ENCODE results near the gene ZNF282. TPM values are rescaled to one million over a fixed set of nuclear protein-coding genes. Genes with fewer than 3 reads are reported as not detected.
A peak's percentile ranks its signal among the peaks of the same experiment; 100 is the strongest.

Gene ZNF282
- total RNA-seq, 1 donor from 2014 or later: 28.1 TPM

DNA sequence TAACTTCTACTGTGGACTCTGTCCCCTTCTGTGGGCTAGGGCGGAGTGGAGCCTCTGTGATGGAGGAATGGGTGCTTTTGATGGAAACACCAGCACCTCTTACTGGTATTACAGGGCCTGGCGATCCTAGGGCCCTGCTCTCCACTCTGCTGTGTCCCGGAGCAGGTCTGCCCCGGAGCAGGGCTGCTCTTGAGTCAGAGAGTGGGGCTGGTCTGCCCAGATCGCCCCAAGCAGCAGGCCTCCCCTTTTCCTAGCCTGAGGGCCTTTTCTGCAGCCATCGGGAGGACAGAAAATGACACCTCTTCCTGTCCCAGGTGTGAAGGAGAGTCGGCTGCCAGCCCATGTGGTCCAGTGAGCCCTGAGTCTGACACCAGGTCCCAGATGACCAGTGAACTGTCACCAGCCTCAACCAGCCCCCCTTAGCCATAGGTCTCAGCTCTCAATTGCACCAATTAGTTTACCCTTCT is 1.4 kb downstream of the ZNF282 start:
- Histone ChIP-seq H3K4me3 (ENCODE audit: insufficient read depth, low read depth, low read length) (peak overlapping the region; percentile 86), H3K79me2 (ENCODE audit: insufficient read depth, low read length) (peaks cover 51% of the 10 kb centered on the region), H3K36me3 (ENCODE audit: insufficient read depth, low read length) (peaks cover 19% of the 10 kb centered on the region), H2AFZ (ENCODE audit: low read depth, low read length) (no peak overlapping the region), H3K4me2 (ENCODE audit: low read length) (peak overlapping the region; percentile 94), H3K27ac (ENCODE audit: low read depth, low read length) (peak overlapping the region; percentile 79), H3K9me3 (ENCODE audit: insufficient read depth, low read depth, low read length) (no peaks in the 10 kb centered on the region), H3K27me3 (ENCODE audit: insufficient read depth, low read length) (no peaks in the 10 kb centered on the region), H3K9ac (ENCODE audit: low read length) (peak overlapping the region; percentile 87), H3K4me1 (ENCODE audit: insufficient read depth, low read length) (peaks cover 32% of the 10 kb centered on the region), H4K20me1 (ENCODE audit: insufficient read depth, low read length) (peaks cover 37% of the 10 kb centered on the region)
- H3K36me3 Mint-ChIP-seq (ENCODE audit: low read depth, unreplicated experiment): peaks cover 23% of the 10 kb centered on the region
- H3K4me1 Mint-ChIP-seq (ENCODE audit: low read depth, unreplicated experiment): peaks cover 35% of the 10 kb centered on the region
- peak overlapping the region; percentile 90 for H3K27ac Mint-ChIP-seq (ENCODE audit: unreplicated experiment)
- FAIRE-seq (no peak), DNase-seq (ENCODE audit: low read depth) (no peak)
- H3K4me3 Mint-ChIP-seq (ENCODE audit: unreplicated experiment): peak overlapping the region; percentile 97
- H3K9me3 Mint-ChIP-seq (ENCODE audit: unreplicated experiment): peaks cover under 1% of the 10 kb centered on the region
- H3K27me3 Mint-ChIP-seq (ENCODE audit: low read depth, unreplicated experiment): peaks cover 3% of the 10 kb centered on the region
- TF ChIP-seq EZH2 (IDR thresholded peaks at IDR 0.05; ENCODE audit: insufficient read depth, low read length): no peak
- TF ChIP-seq, protein P1, sequence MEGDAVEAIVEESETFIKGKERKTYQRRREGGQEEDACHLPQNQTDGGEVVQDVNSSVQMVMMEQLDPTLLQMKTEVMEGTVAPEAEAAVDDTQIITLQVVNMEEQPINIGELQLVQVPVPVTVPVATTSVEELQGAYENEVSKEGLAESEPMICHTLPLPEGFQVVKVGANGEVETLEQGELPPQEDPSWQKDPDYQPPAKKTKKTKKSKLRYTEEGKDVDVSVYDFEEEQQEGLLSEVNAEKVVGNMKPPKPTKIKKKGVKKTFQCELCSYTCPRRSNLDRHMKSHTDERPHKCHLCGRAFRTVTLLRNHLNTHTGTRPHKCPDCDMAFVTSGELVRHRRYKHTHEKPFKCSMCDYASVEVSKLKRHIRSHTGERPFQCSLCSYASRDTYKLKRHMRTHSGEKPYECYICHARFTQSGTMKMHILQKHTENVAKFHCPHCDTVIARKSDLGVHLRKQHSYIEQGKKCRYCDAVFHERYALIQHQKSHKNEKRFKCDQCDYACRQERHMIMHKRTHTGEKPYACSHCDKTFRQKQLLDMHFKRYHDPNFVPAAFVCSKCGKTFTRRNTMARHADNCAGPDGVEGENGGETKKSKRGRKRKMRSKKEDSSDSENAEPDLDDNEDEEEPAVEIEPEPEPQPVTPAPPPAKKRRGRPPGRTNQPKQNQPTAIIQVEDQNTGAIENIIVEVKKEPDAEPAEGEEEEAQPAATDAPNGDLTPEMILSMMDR (IDR thresholded peaks at IDR 0.05; ENCODE audit: insufficient read depth, low read depth, low read length): no peak

DNA sequence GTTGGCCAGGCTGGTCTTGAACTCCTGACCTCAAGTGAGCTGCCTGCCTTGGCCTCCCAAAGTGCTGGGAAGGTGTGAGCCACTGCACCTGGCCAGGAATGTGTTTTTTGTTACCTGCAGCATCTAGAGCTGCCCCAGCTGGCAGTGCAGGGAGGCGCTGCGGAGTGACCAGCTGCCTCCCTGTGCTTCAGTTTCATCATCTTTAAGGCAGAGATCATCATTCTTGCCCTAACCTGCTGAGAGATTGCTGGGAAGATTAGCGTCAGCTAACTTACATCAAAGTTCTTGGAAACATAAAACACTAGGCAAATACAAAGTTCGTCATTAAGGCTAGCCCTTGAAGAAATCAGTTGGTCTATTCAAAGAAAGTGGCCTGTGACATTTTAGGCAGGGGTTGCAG is 2.3 kb downstream of the ZNF282 start:
- TF ChIP-seq, protein P1 (IDR thresholded peaks at IDR 0.05; ENCODE audit: insufficient read depth, low read depth, low read length): no peak
- no peak for TF ChIP-seq EZH2 (IDR thresholded peaks at IDR 0.05; ENCODE audit: insufficient read depth, low read length)
- Mint-ChIP-seq H3K27ac (ENCODE audit: unreplicated experiment) (no peak overlapping the region), H3K4me1 (ENCODE audit: low read depth, unreplicated experiment) (peaks cover 39% of the 10 kb centered on the region), H3K9me3 (ENCODE audit: unreplicated experiment) (peaks cover 2% of the 10 kb centered on the region), H3K4me3 (ENCODE audit: unreplicated experiment) (peak overlapping the region; percentile 67), H3K27me3 (ENCODE audit: low read depth, unreplicated experiment) (peaks cover 1% of the 10 kb centered on the region), H3K36me3 (ENCODE audit: low read depth, unreplicated experiment) (peaks cover 26% of the 10 kb centered on the region)
- peaks cover 32% of the 10 kb centered on the region for H3K4me1 ChIP-seq (ENCODE audit: insufficient read depth, low read length)
- H3K36me3 ChIP-seq (ENCODE audit: insufficient read depth, low read length): peaks cover 20% of the 10 kb centered on the region
- peaks cover 57% of the 10 kb centered on the region for H3K79me2 ChIP-seq (ENCODE audit: insufficient read depth, low read length)
- H3K27me3 ChIP-seq (ENCODE audit: insufficient read depth, low read length): no peaks in the 10 kb centered on the region
- peaks cover 38% of the 10 kb centered on the region for H4K20me1 ChIP-seq (ENCODE audit: insufficient read depth, low read length)
- peak overlapping the region; percentile 14 for H3K4me2 ChIP-seq (ENCODE audit: low read length)
- H2AFZ ChIP-seq (ENCODE audit: low read depth, low read length): no peak overlapping the region
- no peak overlapping the region for H3K27ac ChIP-seq (ENCODE audit: low read depth, low read length)
- no peak for DNase-seq (ENCODE audit: low read depth)
- no peaks in the 10 kb centered on the region for H3K9me3 ChIP-seq (ENCODE audit: insufficient read depth, low read depth, low read length)
- peak overlapping the region; percentile 87 for H3K9ac ChIP-seq (ENCODE audit: low read length)
- no peak overlapping the region for H3K4me3 ChIP-seq (ENCODE audit: insufficient read depth, low read depth, low read length)
- FAIRE-seq: no peak

DNA sequence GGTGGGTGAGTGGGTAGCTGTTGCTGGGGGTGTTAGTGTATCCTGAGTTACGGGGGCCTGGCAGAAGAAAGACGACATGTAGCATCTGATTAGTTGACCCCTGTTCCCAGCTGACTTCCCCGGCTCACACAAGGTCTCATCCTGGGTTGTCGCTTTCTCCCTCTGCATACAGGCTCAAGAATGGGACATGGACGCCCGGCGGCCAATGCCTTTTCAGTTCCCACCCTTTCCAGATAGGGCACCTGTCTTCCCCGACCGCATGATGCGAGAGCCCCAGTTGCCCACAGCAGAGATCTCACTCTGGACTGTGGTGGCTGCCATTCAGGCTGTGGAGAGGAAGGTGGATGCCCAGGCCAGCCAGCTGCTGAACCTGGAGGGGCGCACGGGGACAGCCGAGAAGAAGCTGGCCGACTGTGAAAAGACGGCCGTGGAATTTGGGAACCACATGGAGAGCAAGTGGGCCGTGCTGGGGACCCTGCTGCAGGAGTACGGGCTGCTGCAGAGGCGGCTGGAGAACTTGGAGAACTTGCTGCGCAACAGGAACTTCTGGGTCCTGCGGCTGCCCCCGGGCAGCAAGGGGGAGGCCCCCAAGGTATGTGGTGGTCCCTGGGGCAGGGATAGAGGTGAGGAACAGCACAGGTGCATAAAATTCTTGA is 2.9 kb downstream of the ZNF282 start:
- H3K4me2 ChIP-seq (ENCODE audit: low read length): peak overlapping the region; percentile 37
- no peak overlapping the region for H3K27ac Mint-ChIP-seq (ENCODE audit: unreplicated experiment)
- peaks cover 26% of the 10 kb centered on the region for H3K36me3 Mint-ChIP-seq (ENCODE audit: low read depth, unreplicated experiment)
- FAIRE-seq: no peak
- H3K4me3 Mint-ChIP-seq (ENCODE audit: unreplicated experiment): peak overlapping the region; percentile 67
- peaks cover 2% of the 10 kb centered on the region for H3K9me3 Mint-ChIP-seq (ENCODE audit: unreplicated experiment)
- peak overlapping the region; percentile 87 for H3K9ac ChIP-seq (ENCODE audit: low read length)
- no peaks in the 10 kb centered on the region for H3K9me3 ChIP-seq (ENCODE audit: insufficient read depth, low read depth, low read length)
- peaks cover 45% of the 10 kb centered on the region for H3K4me1 Mint-ChIP-seq (ENCODE audit: low read depth, unreplicated experiment)
- H3K36me3 ChIP-seq (ENCODE audit: insufficient read depth, low read length): peaks cover 25% of the 10 kb centered on the region
- peaks cover 64% of the 10 kb centered on the region for H3K79me2 ChIP-seq (ENCODE audit: insufficient read depth, low read length)
- DNase-seq (ENCODE audit: low read depth): no peak
- peaks cover 45% of the 10 kb centered on the region for H4K20me1 ChIP-seq (ENCODE audit: insufficient read depth, low read length)
- H3K4me3 ChIP-seq (ENCODE audit: insufficient read depth, low read depth, low read length): no peak overlapping the region
- H3K27me3 ChIP-seq (ENCODE audit: insufficient read depth, low read length): no peaks in the 10 kb centered on the region
- H3K4me1 ChIP-seq (ENCODE audit: insufficient read depth, low read length): peaks cover 32% of the 10 kb centered on the region
- no peaks in the 10 kb centered on the region for H3K27me3 Mint-ChIP-seq (ENCODE audit: low read depth, unreplicated experiment)
- H2AFZ ChIP-seq (ENCODE audit: low read depth, low read length): no peak overlapping the region
- no peak overlapping the region for H3K27ac ChIP-seq (ENCODE audit: low read depth, low read length)
- TF ChIP-seq, protein P1 (IDR thresholded peaks at IDR 0.05; ENCODE audit: insufficient read depth, low read depth, low read length): no peak
- TF ChIP-seq EZH2 (IDR thresholded peaks at IDR 0.05; ENCODE audit: insufficient read depth, low read length): no peak

Measured in astrocyte (in vitro differentiated cells and primary cell).